Measurements from ENCODE around the gene FILIP1L. TPM values are rescaled to one million over a fixed set of nuclear protein-coding genes. Genes with fewer than 3 reads are reported as not detected.

The FILIP1L gene
- total RNA-seq, 1 donor = 15.2 TPM

GRCh38 chr3:99823723-99824711 is 290.3 kb downstream of the FILIP1L start:
- no peak for TF ChIP-seq CTCF (IDR thresholded peaks at IDR 0.05; ENCODE audit: insufficient read depth, low read length)
- no peak overlapping the region for H3K4me3 ChIP-seq (ENCODE audit: low read depth, low read length)
- no peak for DNase-seq (ENCODE audit: low read depth)

- no peak for DNase-seq (ENCODE audit: low read depth)
- TF ChIP-seq CTCF (IDR thresholded peaks at IDR 0.05; ENCODE audit: insufficient read depth, low read length) = no peak
- H3K4me3 ChIP-seq (ENCODE audit: low read depth, low read length) = peak overlapping the region; percentile 88
Observed at GRCh38 chr3:99818818-99819217, 295.5 kb downstream of the FILIP1L start.

GRCh38 chr3:99817437-99818240 is 296.7 kb downstream of the FILIP1L start, which contains the start of gene CMSS1:
TSS of gene CMSS1 (plus strand) at chr3:99817862.
- TF ChIP-seq CTCF (IDR thresholded peaks at IDR 0.05; ENCODE audit: insufficient read depth, low read length) = peak; percentile 45
- DNase-seq (ENCODE audit: low read depth) = peak; percentile 93
- H3K4me3 ChIP-seq (ENCODE audit: low read depth, low read length) = peak within 1 kb of the TSS; percentile 88

GRCh38 chr3:99817047-99817436 is 297.3 kb downstream of the FILIP1L start:
- TF ChIP-seq CTCF (IDR thresholded peaks at IDR 0.05; ENCODE audit: insufficient read depth, low read length) = no peak
- no peak for DNase-seq (ENCODE audit: low read depth)
- peak overlapping the region; percentile 88 for H3K4me3 ChIP-seq (ENCODE audit: low read depth, low read length)

GRCh38 chr3:99810403-99810802 is 303.9 kb downstream of the FILIP1L start:
- TF ChIP-seq CTCF (IDR thresholded peaks at IDR 0.05; ENCODE audit: insufficient read depth, low read length) = no peak
- no peak overlapping the region for H3K4me3 ChIP-seq (ENCODE audit: low read depth, low read length)
- DNase-seq (ENCODE audit: low read depth) = no peak

- no peak overlapping the region for H3K4me3 ChIP-seq (ENCODE audit: low read depth, low read length)
- no peak for TF ChIP-seq CTCF (IDR thresholded peaks at IDR 0.05; ENCODE audit: insufficient read depth, low read length)
- no peak for DNase-seq (ENCODE audit: low read depth)
Observed at GRCh38 chr3:99809565-99809964, 304.7 kb downstream of the FILIP1L start.

Data from fibroblast of the aortic adventitia (primary cell).